Neural progenitor cell (in vitro differentiated cells): ENCODE measurements around the gene SBDS. TPM values are rescaled to one million over a fixed set of nuclear protein-coding genes. Genes with fewer than 3 reads are reported as not detected.
"Not testable (repeated sequence)": the region's sequence is repeated elsewhere in the genome, so short reads cannot be mapped to it uniquely, and the experiment has no call there.

Experiments
- DNase-seq: peaks from one replicate; pipeline ENCODE4 v3.0.0-alpha.2; 2016; ENCODE audit warnings: low spot score
- H2AFZ ChIP-seq: fragments of 200-600 bp; sonication (generic); replicated peaks from 2 replicates; pipeline ENCODE4 v1.6.1; 2016; ENCODE audit warnings: antibody characterized with exemption
- H3F3A ChIP-seq: fragments of 200-600 bp; sonication (generic); 2 replicates; pipeline ENCODE4 v1.6.1; 2016; ENCODE audit warnings: antibody characterized with exemption, low read depth
- H3K27ac ChIP-seq: fragments of 200-600 bp; sonication (generic); 2 replicates; pipeline ENCODE4 v1.5.1; 2016; ENCODE audit warnings: mild to moderate bottlenecking
- H3K27me3 ChIP-seq: fragments of 200-600 bp; sonication (generic); 2 replicates; pipeline ENCODE4 v1.6.1; 2016; ENCODE audit warnings: mild to moderate bottlenecking, moderate library complexity
- H3K36me3 ChIP-seq: fragments of 200-600 bp; sonication (generic); 2 replicates; pipeline ENCODE4 v1.5.1; 2016
- H3K4me1 ChIP-seq: fragments of 200-600 bp; sonication (generic); 2 replicates; pipeline ENCODE4 v1.6.1; 2016; ENCODE audit warnings: mixed run types
- H3K4me2 ChIP-seq: fragments of 200-600 bp; sonication (generic); 2 replicates; pipeline ENCODE4 v1.6.1; 2016
- H3K4me3 ChIP-seq: fragments of 200-600 bp; sonication (generic); 2 replicates; pipeline ENCODE4 v1.5.1; 2016
- H3K79me2 ChIP-seq: fragments of 200-600 bp; sonication (generic); 2 replicates; pipeline ENCODE4 v1.6.1; 2016; ENCODE audit warnings: low read depth
- H3K9ac ChIP-seq: fragments of 200-600 bp; sonication (generic); 2 replicates; pipeline ENCODE4 v1.6.1; 2016
- H3K9me3 ChIP-seq: fragments of 200-600 bp; sonication (generic); 2 replicates; pipeline ENCODE4 v1.5.1; 2016; ENCODE audit warnings: low read depth
- H4K20me1 ChIP-seq: fragments of 200-600 bp; sonication (generic); 2 replicates; pipeline ENCODE4 v1.6.1; 2016; ENCODE audit warnings: low read depth
- H3K27ac Mint-ChIP-seq: 3 replicates; pipeline ENCODE4 v1.8.0; 2021; ENCODE audit warnings: mixed read lengths
- H3K27me3 Mint-ChIP-seq: 2 replicates; pipeline ENCODE4 v1.8.0; 2022; ENCODE audit warnings: low read depth, mild to moderate bottlenecking, inconsistent platforms, moderate library complexity, mixed read lengths; ENCODE audit not compliant: insufficient read depth
- H3K36me3 Mint-ChIP-seq: 3 replicates; pipeline ENCODE4 v1.8.0; 2021; ENCODE audit warnings: mixed read lengths
- H3K4me1 Mint-ChIP-seq: 3 replicates; pipeline ENCODE4 v1.8.0; 2021; ENCODE audit warnings: mixed read lengths
- H3K4me3 Mint-ChIP-seq: 3 replicates; pipeline ENCODE4 v1.8.0; 2021; ENCODE audit warnings: mild to moderate bottlenecking, moderate library complexity, mixed read lengths
- H3K9me3 Mint-ChIP-seq: 3 replicates; pipeline ENCODE4 v1.8.0; 2020; ENCODE audit warnings: mixed read lengths
- CTCF ChIP-seq: fragments of 200-600 bp; sonication (generic); IDR thresholded peaks from 2 replicates; pipeline ENCODE4 v1.5.1; 2017; ENCODE audit warnings: antibody characterized with exemption, mild to moderate bottlenecking
- EZH2 ChIP-seq: fragments of 200-600 bp; sonication (generic); IDR thresholded peaks from 2 replicates; pipeline ENCODE4 v1.6.1; 2017; ENCODE audit warnings: antibody characterized with exemption, mild to moderate bottlenecking, moderate library complexity
- EZH2phosphoT487 ChIP-seq: fragments of 200-600 bp; sonication (generic); IDR thresholded peaks from 2 replicates; pipeline ENCODE4 v1.6.1; 2017; ENCODE audit warnings: antibody characterized with exemption
- total RNA-seq: library from RNA; depleted of rRNA; stranded (reverse); fragments of >200 nt; gene quantifications from 2 replicates; pipeline ENCODE4 v1.2.3, GENCODE V29; 2015; ENCODE audit warnings: low replicate concordance

The SBDS gene
- total RNA-seq, 1 donor from 2014 or later, result 44.2 TPM

- not testable (repeated sequence) for H3K27me3 ChIP-seq, H3K9ac ChIP-seq, H3F3A ChIP-seq, H3K27ac Mint-ChIP-seq, H2AFZ ChIP-seq, H3K9me3 Mint-ChIP-seq, H3K27ac ChIP-seq, H3K9me3 ChIP-seq, DNase-seq, H4K20me1 ChIP-seq, H3K36me3 ChIP-seq, H3K4me1 ChIP-seq, H3K4me1 Mint-ChIP-seq, H3K4me3 ChIP-seq, H3K4me2 ChIP-seq, H3K27me3 Mint-ChIP-seq, H3K4me3 Mint-ChIP-seq
- peaks cover 12% of the 10 kb centered on the region for H3K79me2 ChIP-seq
- peaks cover 22% of the 10 kb centered on the region for H3K36me3 Mint-ChIP-seq
Observed at GRCh38 chr7:67009677-67010076, 14.3 kb upstream of the SBDS start.

GRCh38 chr7:67008260-67008659, 12.9 kb upstream of the SBDS start:
- H3K4me2 ChIP-seq, result no peak overlapping the region
- Mint-ChIP-seq H3K4me1 (peaks cover 3% of the 10 kb centered on the region), H3K9me3 (no peaks in the 10 kb centered on the region), H3K27ac (no peak overlapping the region), H3K36me3 (peaks cover 19% of the 10 kb centered on the region), H3K4me3 (no peak overlapping the region), H3K27me3 (no peaks in the 10 kb centered on the region)
- H3K27me3 ChIP-seq, result no peaks in the 10 kb centered on the region
- no peaks in the 10 kb centered on the region for H4K20me1 ChIP-seq
- no peaks in the 10 kb centered on the region for H3F3A ChIP-seq
- no peak for TF ChIP-seq EZH2phosphoT487
- TF ChIP-seq CTCF, result no peak
- no peaks in the 10 kb centered on the region for H3K9me3 ChIP-seq
- H3K9ac ChIP-seq, result no peak overlapping the region
- no peak overlapping the region for H3K4me3 ChIP-seq
- H2AFZ ChIP-seq, result no peak overlapping the region
- H3K79me2 ChIP-seq, result peaks cover 12% of the 10 kb centered on the region
- H3K36me3 ChIP-seq, result no peaks in the 10 kb centered on the region
- H3K4me1 ChIP-seq, result no peaks in the 10 kb centered on the region
- no peak for DNase-seq
- H3K27ac ChIP-seq, result no peak overlapping the region

- no peak overlapping the region for H3K4me3 Mint-ChIP-seq
- no peaks in the 10 kb centered on the region for H3K9me3 Mint-ChIP-seq
- DNase-seq, result no peak
- TF ChIP-seq EZH2phosphoT487 (no peak), EZH2 (no peak), CTCF (no peak)
- Histone ChIP-seq H3K79me2 (peaks cover 16% of the 10 kb centered on the region), H3K4me2 (no peak overlapping the region), H3K36me3 (no peaks in the 10 kb centered on the region), H3K9me3 (no peaks in the 10 kb centered on the region), H2AFZ (no peak overlapping the region), H3K4me3 (no peak overlapping the region), H3K9ac (no peak overlapping the region), H3F3A (no peaks in the 10 kb centered on the region), H3K4me1 (no peaks in the 10 kb centered on the region), H3K27me3 (no peaks in the 10 kb centered on the region), H3K27ac (no peak overlapping the region), H4K20me1 (no peaks in the 10 kb centered on the region)
- no peak overlapping the region for H3K27ac Mint-ChIP-seq
- H3K27me3 Mint-ChIP-seq, result no peaks in the 10 kb centered on the region
- peaks cover 19% of the 10 kb centered on the region for H3K36me3 Mint-ChIP-seq
- peaks cover 3% of the 10 kb centered on the region for H3K4me1 Mint-ChIP-seq
Observed at GRCh38 chr7:67006965-67007364, 11.6 kb upstream of the SBDS start.

- not testable (repeated sequence) for H2AFZ ChIP-seq, DNase-seq, H4K20me1 ChIP-seq, H3K9ac ChIP-seq, H3K4me2 ChIP-seq, H3K27me3 ChIP-seq, H3K4me3 ChIP-seq, H3K4me1 Mint-ChIP-seq, H3K9me3 ChIP-seq, H3K9me3 Mint-ChIP-seq, H3K36me3 ChIP-seq, H3K4me1 ChIP-seq, H3K4me3 Mint-ChIP-seq, H3K27me3 Mint-ChIP-seq, H3K27ac ChIP-seq, H3F3A ChIP-seq, H3K27ac Mint-ChIP-seq
- H3K36me3 Mint-ChIP-seq, result peaks cover 17% of the 10 kb centered on the region
- H3K79me2 ChIP-seq, result peaks cover 16% of the 10 kb centered on the region
Observed at GRCh38 chr7:67004145-67004544, 8.8 kb upstream of the SBDS start.
